ENCODE measurements around the gene CARS2.
A peak's percentile ranks its signal among the peaks of the same experiment; 100 is the strongest.

GRCh38 chr13:110714797-110715394, 9.0 kb upstream of the CARS2 start:
- TF ChIP-seq POLR2A (IDR thresholded peaks at IDR 0.05; ENCODE audit: low read depth, low read length) (peak; percentile 100), TAF1 (IDR thresholded peaks at IDR 0.05; ENCODE audit: borderline replicate concordance, low read depth, low read length) (peak; percentile 94), POLR2AphosphoS5 (IDR thresholded peaks at IDR 0.05; ENCODE audit: low read depth, low read length) (peak; percentile 100)
